Left lobe of liver (tissue), 2 donors: ENCODE data around the gene NUMB. TPM values are rescaled to one million over a fixed set of nuclear protein-coding genes. Genes with fewer than 3 reads are reported as not detected.
"Not testable (repeated sequence)": the region's sequence is repeated elsewhere in the genome, so short reads cannot be mapped to it uniquely, and the experiment has no call there.

Experiments
- ATAC-seq: fragments of 200-7000 bp; cut with Tn5 transposase; one replicate; pipeline ENCODE4 v1.9.1; 2020; ENCODE audit warnings: mild to moderate bottlenecking, moderate library complexity
- DNase-seq: peaks from one replicate; pipeline ENCODE4 v3.0.0-alpha.2; 2020; ENCODE audit warnings: low spot score
- total RNA-seq: library from RNA; stranded (reverse); gene quantifications from one replicate; pipeline ENCODE4 v1.2.1, GENCODE V29; 2021
- donor health status: DM: no; HTN: no; CAD: no; lungs with moderate emphysema.
- donor health status: DM: no; HTN: yes; CAD: no.

Gene NUMB
- total RNA-seq, 1 donor from 2014 or later = 41.9 TPM

DNA sequence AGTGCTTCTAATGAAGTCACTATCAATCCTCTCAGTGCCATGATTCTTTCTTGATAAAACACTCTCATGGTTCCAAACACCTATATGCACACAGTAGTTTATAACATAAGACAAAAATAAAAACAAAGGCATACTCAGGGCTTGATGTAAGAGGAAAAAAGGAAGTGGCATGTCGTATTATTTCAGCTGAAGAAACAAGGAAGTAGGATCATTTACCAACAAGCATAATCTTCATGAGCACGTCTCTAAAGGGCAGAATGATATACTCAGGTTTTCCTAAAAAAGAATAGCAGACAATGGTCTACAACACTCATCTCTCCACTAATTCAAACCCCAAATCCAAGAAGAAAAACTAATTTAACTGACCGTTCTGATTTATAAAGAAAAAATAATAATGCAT lies 33.9 kb downstream of the NUMB start:
- ATAC-seq (no peak), DNase-seq (no peak)

DNA sequence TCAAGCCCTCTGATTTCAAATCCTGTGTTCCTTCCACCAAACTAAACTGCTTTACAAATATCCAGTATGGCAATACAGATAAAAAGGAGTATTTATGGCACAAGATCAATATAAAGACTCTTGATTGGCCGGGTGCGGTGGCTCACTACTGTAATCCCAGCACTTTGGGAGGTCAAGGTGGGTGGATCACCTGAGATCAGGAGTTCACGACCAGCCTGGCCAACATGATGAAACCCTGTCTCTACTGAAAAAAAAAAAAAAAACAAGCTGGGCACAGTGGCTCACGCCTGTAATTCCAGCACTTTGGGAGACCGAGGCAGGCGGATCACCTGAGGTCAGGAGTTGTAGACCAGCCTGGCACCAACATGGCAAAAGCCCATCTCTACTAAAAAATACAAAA lies 35.3 kb downstream of the NUMB start:
- peak; percentile 58 for ATAC-seq
- DNase-seq = not testable (repeated sequence)

DNA sequence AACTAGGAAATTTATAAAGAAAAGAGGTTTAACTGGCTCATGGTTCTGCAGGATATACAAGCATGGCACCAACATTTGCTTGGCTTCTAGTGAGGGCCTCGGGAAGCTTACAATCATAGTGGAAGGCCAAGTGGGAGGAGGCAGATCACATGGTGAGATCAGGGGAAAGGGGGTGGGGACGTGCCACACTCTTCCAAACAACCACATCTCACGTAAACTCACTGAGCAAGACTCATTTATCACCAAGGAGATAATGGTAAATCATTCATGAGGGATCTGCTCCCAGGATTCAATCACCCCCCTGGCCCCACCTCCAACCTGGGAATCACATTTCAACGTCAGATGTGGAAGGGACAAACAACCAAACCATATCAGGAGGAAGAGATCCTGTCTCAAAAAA lies 35.8 kb downstream of the NUMB start:
- ATAC-seq (peak; percentile 40), DNase-seq (no peak)

DNA sequence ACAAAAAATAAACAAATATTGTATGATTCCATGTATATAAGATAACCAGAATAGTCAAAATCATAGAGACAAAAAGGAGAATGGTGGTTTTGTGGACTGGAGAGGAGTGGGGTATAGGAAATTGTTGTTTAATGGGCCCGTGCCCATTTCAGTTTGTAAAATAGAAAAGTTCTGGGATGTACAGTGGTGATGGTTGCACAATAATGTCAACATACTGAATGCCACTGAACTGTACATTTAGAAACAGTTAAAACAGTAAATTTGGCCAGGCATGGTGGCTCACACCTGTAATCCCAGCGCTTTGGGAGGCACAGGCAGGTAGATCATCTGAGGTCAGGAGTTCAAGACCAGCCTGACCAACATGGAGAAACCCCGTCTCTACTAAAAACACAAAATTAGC lies 40.1 kb downstream of the NUMB start:
- ATAC-seq (no peak), DNase-seq (no peak)

DNA sequence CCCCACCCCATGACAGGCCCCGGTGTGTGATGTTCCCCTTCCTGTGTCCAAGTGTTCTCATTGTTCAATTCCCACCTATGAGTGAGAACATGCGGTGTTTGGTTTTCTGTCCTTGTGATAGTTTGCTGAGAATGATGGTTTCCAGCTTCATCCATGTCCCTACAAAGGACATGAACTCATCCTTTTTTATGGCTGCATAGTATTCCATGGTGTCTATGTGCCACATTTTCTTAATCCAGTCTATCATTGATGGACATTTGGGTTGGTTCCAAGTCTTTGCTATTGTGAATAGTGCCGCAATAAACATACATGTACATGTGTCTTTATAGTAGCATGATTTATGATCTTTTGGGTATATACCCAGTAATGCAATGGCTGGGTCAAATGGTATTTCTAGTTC lies 52.1 kb downstream of the NUMB start:
- DNase-seq, ATAC-seq: not testable (repeated sequence)

DNA sequence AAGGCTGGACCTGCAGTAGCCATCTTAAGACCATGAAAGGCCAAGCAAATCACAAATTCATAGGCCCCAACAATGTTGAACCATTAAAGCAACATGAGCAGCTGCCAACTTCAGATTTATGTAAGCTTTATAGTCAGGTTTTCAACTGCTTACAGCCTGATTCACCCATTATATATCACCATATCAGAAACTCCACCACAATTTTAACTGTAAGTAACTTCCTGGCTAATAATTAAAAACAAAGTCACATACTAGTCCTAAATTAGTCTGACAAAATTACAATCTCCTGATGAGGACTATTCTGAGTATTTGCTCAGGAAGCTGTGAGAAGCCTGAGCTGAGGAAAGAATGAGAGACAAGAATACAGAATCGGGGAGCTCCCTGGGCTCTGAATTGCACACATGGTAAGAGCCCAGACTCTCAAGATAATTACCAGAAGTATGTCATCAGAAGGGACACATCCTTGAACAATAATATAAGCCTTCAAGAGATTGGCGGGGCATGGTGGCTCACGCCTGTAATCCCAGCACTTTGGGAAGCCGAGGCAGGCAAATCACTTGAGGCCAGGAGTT lies 55.1 kb downstream of the NUMB start:
- ATAC-seq (no peak), DNase-seq (no peak)

DNA sequence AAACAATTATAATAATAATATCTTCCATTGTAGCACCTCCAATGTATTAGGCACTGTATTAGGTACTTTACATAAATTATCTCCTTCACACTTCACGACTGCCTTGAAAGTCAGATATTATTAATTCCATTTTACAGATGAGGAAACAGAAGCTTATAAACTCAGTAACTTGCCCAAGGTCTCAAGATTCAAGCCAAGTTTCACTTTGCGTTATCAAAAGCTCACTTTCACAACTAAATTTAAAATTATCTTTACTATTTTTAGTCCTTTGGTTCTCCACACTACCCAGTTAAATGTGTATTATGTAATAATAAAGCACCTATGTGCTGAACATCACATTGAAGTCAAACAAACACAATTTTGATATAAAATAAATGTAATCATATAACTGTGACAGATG lies 55.8 kb downstream of the NUMB start:
- ATAC-seq (no peak), DNase-seq (no peak)

DNA sequence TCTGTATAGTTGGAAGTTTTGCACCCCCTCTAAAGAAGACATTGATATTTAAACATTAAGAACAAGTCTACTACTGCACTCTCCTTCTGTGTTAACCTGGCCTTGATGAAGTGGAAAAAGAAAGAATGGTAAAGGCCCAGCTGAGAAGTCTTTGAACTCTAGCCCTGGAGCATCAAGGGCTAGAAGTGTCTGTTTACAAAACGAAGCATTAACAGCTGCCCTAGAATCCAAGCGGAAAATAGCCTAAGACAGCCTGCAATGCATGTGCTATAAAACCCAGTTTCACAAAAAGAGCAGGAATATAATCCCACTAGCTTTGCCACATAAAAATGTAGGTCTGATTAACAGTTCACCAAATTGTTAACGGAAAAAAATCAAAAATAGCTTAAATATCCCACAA lies 60.5 kb downstream of the NUMB start:
- ATAC-seq (peak; percentile 41), DNase-seq (no peak)

DNA sequence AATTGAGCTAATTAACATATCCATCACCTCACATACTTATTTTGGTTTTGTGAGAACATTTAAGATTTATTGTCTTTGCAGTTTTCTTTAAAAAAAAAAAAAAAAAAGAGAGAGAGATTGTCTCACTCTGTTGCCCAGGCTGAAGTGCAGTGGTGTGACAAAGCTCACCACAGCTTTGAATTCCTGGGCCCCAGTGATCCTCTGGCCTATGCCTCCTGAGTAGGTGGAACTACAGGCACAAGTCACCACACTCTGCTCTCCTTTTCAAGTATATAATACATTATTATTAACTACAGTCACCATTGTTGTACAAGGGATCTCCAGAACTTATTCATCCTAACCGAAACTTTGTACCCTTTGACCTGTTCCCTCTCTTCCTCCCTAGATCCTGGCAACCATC lies 64.0 kb downstream of the NUMB start:
- no peak for DNase-seq
- ATAC-seq = peak; percentile 54

DNA sequence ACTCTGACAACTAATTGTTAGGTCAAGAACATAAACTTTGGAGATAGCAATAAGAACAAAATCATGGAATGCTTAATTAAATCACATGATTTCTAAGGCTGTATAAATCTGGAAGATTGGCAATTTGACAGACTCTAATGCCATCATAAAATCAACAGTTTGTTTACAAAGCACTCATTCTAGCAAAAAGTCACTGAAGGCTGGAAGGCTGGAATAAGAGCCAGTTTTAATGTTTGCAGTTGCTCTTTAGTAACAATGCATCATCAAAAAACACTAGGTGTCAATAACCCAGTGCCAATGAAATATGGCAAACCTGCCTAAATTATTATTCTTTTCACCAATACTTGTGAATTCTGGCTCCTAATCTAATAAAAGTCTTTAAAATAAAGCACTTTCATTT lies 65.0 kb downstream of the NUMB start:
- peak; percentile 59 for ATAC-seq
- no peak for DNase-seq

DNA sequence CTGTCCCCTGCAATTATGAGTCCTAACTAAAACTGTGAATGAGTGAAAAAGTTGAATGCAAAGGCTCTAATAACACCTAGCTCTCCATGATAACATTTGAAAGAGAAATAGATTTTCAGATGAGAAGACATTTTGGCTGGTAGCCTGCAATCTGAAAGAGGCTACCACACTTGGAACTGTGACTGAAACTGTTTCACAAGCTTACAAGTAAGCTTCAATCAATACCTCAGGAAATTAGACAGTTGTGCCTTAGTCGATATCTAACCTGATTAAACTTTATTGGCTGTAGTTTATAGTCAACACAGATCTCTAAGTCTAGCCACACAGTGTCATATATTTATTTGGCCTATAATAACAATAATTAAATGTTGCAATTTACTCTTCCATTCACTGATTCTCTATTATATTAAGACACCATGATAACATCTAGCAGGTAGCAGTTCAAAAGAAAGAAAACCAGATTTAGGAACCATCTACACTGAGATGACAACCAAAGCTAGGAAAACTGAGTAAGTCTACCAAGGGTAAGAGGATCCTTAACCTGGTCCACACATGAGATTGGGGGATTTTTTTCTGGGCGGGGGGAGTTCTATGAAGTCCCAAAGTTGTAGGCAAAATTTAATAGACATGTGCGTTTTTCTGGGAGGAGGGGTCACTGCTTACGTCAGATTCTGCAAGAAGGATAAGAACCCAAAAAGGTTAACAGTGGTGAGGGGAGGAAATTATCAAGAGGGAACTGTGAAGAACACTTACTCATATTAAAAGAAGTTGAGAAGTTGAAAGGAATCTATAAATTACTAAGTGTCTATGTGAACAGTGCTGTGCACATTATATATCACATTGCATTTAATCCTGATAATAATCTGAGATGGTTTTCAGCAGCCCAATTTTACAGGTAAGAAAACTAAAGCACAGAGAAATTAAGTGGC lies 65.8 kb downstream of the NUMB start:
- DNase-seq (no peak), ATAC-seq (peak; percentile 49)

DNA sequence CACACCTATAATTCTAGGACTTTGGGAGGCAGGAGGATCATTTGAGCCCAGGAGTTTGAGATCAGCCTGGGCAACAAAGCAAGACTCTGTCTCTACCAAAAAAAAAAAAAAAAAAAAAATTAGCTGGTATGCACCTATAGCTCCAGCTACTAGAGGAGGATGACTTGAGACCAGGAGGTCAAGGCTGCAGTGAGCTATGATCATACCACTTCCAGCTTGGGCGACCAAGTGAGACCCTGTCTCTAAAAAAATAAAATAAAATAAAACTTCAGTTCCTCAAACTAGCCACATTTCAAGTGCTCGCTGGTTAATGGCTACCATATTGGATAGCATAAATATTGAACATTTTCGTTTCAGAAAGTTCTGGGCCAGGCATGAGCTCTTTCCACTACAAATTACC lies 70.5 kb downstream of the NUMB start:
- not testable (repeated sequence) for ATAC-seq, DNase-seq

DNA sequence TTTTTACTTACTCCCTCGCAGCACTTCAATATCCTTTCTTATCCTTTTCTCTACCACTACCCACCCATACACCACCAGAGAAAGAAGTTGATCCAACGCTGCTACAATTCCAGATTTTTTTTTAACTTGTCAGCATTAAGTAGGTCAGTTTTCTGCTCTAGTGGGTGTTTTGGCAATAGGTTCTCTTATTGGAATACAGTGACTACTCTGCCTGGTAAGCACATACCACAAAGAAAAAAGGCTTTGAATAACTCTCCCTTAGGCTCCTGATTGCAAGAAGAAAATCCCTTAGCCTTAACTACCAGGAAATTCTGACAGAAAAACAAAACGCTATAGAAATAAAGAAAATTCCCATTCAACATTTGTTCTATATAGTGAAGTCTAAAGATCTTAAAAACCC lies 72.0 kb downstream of the NUMB start:
- DNase-seq (no peak), ATAC-seq (peak; percentile 38)

DNA sequence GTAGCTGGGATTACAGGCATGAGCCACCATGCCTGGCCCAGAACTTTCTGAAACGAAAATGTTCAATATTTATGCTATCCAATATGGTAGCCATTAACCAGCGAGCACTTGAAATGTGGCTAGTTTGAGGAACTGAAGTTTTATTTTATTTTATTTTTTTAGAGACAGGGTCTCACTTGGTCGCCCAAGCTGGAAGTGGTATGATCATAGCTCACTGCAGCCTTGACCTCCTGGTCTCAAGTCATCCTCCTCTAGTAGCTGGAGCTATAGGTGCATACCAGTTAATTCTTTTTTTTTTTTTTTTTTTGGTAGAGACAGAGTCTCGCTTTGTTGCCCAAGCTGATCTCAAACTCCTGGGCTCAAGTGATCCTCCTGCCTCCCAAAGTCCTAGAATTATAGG lies 73.3 kb downstream of the NUMB start:
- ATAC-seq, DNase-seq: not testable (repeated sequence)

DNA sequence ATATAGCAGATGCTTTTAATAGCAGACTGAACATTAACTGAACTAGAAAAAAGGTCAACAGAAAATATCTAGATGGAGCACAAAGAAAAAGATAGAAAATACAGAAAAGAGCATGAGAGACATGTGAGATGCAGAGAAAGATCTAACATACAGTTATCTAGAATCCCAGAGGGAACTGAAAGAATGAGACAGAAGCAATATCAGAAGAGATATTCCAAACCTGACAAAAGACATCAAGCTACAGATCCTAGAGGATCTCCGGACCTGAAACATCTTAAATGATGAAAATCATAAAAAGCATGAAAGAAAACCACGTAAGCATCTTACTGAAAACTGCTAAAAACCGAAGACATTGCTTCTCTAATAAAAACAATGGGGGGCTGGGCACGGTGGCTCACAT lies 75.0 kb downstream of the NUMB start:
- no peak for DNase-seq
- no peak for ATAC-seq

DNA sequence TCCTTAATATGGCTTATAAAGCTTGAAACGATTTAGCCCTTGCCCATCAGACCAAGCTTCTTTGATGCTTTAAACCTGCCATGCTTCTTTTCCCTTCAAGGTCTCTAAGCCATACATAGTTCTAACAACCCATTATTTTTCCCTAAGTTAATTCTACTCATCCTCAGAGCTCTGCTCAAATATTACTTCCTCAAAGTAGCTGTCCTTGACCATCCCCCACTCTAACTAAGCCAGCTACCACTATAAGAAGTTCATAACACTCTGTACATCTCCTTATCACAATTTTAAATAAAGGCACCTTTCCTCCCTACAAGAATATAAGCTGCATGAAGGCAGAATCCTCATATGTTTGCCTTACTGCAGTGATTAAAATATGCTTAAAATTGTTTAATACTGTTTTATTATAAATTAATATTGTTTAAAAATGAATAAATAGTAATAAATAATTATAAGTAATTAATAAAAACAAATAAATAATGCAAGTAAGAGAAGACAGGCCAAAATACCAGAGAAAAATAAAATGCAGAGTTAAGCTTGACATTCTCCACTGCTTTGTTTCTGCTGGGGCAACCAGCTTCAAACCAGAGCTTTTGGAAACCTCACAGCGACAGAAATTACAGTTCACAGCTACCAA lies 76.8 kb downstream of the NUMB start:
- no peak for ATAC-seq
- DNase-seq = no peak

DNA sequence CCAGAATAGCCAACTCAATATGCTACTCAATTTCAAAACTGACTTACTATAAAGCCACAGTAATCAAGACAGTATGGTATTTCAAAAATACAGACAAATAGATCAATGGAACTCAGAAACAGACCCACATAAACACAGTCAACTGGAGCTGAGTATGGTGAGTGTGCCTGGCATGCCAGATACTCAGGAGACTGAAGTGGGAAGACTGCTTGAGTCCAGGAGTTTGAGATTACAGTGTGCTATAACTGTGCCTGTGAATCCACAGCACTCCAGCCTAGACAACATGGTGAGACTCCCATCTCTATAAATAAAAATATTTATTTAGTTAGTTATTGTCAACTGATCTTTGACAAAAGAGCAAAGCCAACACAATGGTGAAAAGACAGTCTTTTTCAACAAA lies 81.8 kb downstream of the NUMB start:
- ATAC-seq = no peak
- no peak for DNase-seq

DNA sequence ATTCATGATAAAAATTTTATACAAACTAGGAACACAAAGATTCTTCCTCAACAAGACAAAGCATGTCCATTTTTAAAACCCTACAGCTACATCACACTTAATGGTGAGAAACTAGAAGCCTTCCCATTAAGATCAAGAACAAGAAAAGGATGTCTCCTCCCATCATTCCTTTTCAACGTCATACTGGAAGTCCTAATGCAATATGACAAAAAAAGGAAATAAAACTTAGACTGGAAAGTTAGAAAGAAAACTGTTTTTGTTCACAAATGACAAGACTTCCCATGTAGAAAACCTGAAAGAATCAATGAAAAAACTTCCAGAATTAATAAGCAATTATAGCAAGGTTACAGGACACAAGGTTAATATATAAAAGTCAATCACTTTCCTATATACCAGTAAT lies 82.5 kb downstream of the NUMB start:
- no peak for ATAC-seq
- no peak for DNase-seq

DNA sequence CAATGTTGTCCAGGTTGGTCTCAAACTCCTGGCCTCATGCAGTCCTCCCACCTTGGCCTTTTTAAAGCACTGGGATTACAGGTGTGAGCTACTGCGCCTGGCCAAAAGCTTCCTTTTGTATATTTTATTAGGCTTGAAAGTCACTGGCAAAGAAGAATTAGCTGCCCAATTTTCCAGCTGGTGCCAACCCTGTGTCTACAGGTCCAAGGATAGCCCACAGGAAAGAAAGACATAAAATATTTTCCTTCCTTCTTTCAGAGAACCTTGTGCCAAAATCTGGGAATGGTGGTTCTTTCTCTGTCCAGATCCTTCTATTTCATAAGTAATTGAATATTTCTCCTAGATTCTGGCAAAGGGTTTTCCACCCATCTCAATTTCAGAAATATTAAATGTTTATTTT lies 84.1 kb downstream of the NUMB start:
- no peak for ATAC-seq
- DNase-seq = no peak

DNA sequence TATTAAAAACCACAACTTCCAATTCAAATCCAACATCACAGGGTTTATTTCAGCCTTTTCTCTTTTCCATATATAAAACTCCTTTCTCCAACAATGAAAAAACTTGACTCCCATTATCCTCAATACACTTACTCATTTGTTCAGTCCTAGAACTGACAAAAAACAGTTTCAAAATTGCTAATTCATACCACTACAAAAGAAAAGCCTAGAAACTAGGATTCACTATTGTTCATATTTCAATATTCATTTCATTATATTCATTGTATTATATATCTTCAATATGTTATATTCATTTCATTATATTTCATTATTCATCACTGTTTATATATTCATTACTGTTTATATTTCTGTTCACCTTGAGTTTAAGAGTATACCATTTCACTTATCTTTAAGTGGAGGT lies 85.8 kb downstream of the NUMB start:
- ATAC-seq = no peak
- no peak for DNase-seq

DNA sequence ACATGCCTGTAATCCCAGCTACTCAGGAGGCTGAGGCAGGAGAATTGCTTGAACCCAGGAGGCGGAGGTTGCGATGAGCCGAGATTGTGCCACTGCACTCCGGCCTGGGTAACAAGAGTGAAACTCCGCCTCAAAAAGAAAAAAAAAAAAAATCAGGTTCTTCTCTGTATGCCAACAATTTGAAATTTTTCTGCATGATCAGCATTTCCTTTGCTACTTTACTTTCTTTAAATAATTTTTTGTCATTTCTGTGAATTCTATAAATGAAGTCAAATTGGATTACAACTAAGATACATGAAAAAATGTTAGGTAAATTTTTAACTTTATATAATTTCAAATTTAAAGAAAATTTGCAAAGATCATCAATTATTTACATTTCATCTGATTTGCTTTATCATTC lies 87.8 kb downstream of the NUMB start:
- ATAC-seq = no peak

DNA sequence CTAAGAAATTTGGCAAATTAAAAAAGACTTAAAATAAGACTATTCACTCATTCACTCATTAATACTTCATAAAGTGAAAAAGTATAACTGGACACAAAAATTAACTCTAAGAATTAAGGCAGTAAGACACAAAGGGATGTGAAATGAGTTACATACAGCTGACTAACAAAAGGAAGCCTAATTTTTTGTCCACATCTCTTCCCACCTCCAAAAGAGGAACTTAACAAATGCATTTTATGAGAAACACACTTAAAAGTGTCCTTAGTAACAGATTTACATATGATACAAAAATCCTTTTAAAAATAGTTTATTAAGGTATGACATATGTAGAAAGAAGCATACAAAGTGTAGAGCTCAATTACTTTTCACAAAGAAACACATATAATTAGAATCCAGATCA lies 88.9 kb downstream of the NUMB start:
- ATAC-seq = no peak
- no peak for DNase-seq

More for the DNA sequence above, 87.8 kb downstream of the NUMB start:
- DNase-seq = no peak
